GM12874 (cell line): Measurements from ENCODE around the gene AGPAT2.

Experiments
- CTCF ChIP-seq: IDR thresholded peaks from 2 replicates; pipeline ENCODE4 v1.5.1; 2011; ENCODE audit warnings: low read depth, mild to moderate bottlenecking, control low read depth, low read length, moderate library complexity; ENCODE audit not compliant: insufficient read depth

Gene AGPAT2

DNA sequence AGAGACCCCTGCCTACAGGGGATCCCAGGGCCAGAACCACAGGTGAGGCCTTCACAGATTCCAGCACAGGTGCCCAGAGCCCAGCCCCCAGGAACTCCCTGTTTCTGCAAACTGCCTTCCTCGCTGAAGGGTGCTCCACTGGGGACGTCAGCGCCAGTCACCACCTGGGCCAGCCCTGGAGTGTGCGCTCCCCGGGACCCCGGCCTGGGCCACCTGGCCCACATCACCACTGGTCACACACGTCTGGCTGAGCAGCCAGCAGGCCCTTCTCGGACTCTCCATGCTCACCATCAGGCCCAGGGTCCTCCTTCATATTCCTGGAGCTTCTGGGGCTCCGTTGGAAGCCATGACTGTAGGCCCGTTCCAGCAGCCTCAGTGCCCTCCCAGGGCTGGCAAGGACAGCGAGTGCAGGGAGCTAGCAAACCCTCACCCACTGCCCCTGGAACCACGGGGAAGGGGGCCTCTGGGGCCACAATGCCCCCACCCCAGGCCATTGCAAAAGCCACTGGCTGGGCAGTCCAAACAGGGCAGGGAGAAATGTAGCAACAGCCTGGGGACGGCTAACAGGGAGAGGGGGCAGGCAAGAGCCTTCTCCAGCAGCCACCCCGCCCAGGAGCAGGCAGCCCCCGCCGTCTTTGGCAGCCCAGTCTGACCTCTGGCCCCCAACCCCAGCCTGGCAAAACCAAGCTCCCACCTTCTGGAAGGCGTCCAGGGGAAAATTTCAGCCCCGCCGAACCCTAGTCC is 1.3 kb downstream of the AGPAT2 start:
- TF ChIP-seq CTCF: no peak

DNA sequence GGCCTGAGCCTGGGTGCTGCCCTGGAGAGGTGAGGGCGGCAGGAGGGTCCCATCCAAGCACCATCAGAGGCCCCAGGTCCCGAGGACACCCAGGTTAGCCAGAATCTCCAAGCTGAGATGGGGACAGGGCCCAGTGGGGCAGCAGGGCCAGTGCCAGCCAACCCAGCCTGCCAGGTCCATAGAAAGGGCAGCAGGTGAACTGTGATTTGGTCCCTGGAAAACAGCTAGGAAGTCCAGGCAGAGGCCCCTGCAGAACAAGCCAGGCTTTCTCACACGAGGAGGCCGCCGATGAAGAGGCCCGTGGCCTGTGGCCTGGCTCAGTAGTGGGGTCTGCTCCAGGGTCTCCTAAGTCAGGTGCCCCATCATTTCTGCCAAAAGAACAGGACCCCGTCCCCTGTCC is 2.0 kb downstream of the AGPAT2 start:
- no peak for TF ChIP-seq CTCF

DNA sequence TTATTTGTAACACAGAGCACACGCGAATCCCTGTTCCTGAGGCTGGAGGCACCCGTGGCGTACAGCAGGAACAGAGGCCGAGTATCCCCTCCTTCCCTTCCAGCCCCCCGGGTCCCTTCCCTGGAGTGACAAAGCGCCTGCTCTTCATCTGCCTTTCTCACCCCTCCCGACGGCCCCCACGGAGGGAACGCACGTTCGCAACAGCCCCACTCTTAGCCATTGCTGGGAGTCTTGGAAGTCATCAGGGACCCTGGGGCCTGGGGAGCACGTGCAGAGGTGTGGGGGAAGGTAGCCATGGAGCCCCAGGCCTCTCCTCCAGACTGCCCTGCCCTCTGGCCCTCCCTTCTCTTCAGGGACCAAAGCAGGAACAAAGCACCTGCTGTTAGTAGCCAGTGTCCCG is 2.5 kb downstream of the AGPAT2 start:
- TF ChIP-seq CTCF: no peak

GRCh38 chr9:136684339-136684738 is 2.9 kb downstream of the AGPAT2 start:
- no peak for TF ChIP-seq CTCF

DNA sequence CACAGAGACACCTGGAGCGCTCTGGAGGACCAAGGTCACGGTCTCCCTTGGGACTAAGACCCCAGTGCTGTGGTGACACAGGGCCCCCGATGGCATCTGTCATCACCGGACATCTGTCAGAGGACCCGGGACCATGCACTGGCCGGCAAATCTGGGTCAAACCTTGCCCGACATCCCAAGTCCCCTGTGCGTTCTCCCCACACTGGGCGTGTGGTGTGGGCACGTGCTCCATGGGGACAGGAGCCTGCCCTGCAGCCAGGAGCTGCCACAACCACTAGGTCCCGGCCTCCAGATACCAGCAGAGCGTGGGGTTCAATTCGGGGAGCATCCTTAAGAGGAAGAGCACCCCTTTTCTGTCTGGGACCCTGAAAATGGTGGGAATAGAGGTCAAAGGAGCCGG is 3.5 kb downstream of the AGPAT2 start:
- TF ChIP-seq CTCF: no peak

DNA sequence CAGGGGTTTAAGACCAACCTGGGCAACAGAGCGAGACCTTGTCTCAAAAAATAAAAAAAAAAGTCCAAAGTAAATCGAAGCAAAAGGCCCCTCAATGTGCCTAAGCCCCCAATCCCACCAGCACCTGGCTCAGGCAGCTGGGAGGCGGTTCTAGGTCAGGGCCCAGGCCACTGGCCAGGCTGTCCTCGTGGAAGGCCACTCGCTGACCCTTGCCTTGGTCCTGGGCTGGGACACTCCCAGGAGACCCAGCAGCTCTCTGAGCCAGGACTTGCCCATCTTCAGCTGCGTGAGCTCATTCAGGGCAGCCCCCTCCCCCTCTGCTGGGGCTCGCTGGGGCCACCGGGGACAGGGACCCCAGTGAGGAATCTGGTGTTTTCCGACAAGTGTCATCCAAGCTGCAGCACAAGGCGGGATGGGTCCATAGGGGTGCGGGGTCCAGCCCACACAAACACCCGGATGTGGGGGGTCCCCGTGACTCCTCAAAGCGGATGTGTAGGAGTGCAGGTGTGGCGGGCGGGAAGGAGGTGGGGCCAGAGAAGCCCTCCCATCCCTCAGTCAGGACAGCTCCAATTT is 4.0 kb downstream of the AGPAT2 start:
- no peak for TF ChIP-seq CTCF

DNA sequence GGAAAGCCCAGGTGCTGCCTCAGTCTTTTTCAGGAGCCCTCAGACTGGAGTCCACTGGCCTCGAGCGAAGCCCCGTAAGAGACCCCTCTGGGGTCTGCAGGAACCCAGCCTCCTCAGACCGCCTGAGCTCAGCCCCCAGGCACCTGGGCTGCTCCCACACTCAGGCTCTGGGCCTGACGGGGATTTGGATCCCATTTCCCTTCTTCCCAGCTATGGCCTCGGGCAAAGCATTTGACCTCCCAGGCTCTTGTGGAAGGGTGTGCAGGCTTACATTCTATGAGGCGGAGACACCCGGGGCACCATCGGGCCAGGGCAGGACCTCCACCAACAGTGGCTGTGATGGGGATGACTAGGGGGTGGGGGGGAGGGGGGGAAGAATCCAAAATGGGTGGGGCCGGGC is 4.5 kb downstream of the AGPAT2 start:
- no peak for TF ChIP-seq CTCF
